Effector memory CD4-positive, alpha-beta T cell (primary cell): ENCODE results near the gene IGF2.

Experiments
- DNase-seq, 3 donors: peaks; one replicate each; pipeline ENCODE4 v3.0.0-alpha.2; 2020
- H3K27ac ChIP-seq: 2 replicates; pipeline ENCODE4 v1.7.0; 2013; ENCODE audit warnings: mild to moderate bottlenecking, low read length, moderate library complexity; ENCODE audit not compliant: insufficient read depth, poor library complexity, severe bottlenecking
- H3K27me3 ChIP-seq: replicated peaks from 2 replicates; pipeline ENCODE4 v1.7.0; 2013; ENCODE audit warnings: mild to moderate bottlenecking, low read length; ENCODE audit not compliant: insufficient read depth, control insufficient read depth, poor library complexity, severe bottlenecking
- H3K36me3 ChIP-seq: 2 replicates; pipeline ENCODE4 v1.7.0; 2013; ENCODE audit warnings: mild to moderate bottlenecking, low read length, moderate library complexity; ENCODE audit not compliant: control insufficient read depth, insufficient read depth
- H3K4me1 ChIP-seq: 2 replicates; pipeline ENCODE4 v1.7.0; 2013; ENCODE audit warnings: low read length, mild to moderate bottlenecking; ENCODE audit not compliant: control insufficient read depth, insufficient read depth, poor library complexity, severe bottlenecking
- H3K4me3 ChIP-seq: 2 replicates; pipeline ENCODE4 v1.7.0; 2013; ENCODE audit warnings: low read length, low read depth, mild to moderate bottlenecking; ENCODE audit not compliant: insufficient read depth, poor library complexity, severe bottlenecking
- H3K9me3 ChIP-seq: 2 replicates; pipeline ENCODE4 v1.7.0; 2013; ENCODE audit warnings: mild to moderate bottlenecking, low read length, moderate library complexity; ENCODE audit not compliant: control insufficient read depth

The IGF2 gene

GRCh38 chr11:2171591-2172003 lies 32.4 kb upstream of the IGF2 start, which contains the start of gene TH:
TSS of gene TH (minus strand) at chr11:2171815. CDS start at chr11:2171786, 29 bp downstream.
- H3K9me3 ChIP-seq: no peaks in the 10 kb centered on the region
- H3K4me1 ChIP-seq: no peaks in the 10 kb centered on the region
- H3K27me3 ChIP-seq: no peaks in the 10 kb centered on the region
- no peaks in the 10 kb centered on the region for H3K36me3 ChIP-seq
- no peak within 1 kb of the TSS for H3K27ac ChIP-seq
- no peak for DNase-seq
- no peak within 1 kb of the TSS for H3K4me3 ChIP-seq

DNA sequence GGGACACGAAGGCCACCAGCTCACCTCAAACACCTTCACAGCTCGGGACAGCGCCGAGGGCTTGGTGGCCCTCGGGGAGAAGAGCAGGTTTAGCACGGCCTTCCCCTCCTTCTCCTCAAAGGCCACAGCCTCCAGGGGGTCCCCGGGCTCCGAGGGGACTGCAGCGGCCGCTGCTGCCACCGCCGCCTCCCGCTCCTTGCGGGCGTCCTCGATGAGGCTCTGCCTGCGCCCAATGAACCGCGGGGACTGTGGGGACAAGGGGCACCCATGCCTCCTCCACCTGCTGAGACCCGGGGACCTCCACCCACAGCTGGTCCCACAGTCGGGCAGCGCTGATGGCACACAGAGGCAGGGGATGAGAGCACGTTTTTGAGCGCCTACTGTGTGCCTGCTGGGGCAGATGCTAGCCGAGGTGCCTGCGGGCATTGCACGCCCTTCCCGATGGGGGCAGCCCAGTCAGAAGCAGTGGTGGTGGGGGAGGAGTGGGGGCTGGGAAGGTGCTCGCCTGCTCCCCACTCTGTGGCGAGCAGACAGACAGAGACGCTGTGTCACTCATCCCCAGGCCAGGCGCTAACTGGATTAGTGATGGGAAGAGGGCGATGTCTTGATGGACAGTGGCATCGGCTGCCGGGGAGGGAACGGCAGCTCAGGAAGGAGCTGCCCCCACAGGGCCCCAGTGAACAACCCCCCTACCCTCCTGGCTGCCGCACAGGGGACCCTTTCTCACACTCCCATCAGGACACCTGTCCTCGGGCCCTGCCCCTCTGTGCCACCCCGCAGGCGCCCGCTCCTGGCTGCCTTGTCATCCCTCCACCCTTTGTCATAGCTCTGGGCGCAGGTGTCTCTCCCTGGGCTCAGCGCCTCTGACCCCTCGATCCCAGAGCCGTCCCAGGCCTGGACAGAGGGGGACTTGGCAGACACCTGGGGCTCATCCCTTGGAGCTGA lies 30.7 kb upstream of the IGF2 start:
- H3K36me3 ChIP-seq: no peaks in the 10 kb centered on the region
- H3K9me3 ChIP-seq: no peaks in the 10 kb centered on the region
- no peaks in the 10 kb centered on the region for H3K27me3 ChIP-seq
- no peak for DNase-seq
- H3K4me1 ChIP-seq: no peaks in the 10 kb centered on the region
- no peak overlapping the region for H3K4me3 ChIP-seq
- H3K27ac ChIP-seq: no peak overlapping the region

GRCh38 chr11:2169005-2169378 lies 29.8 kb upstream of the IGF2 start:
- no peaks in the 10 kb centered on the region for H3K9me3 ChIP-seq
- no peaks in the 10 kb centered on the region for H3K27me3 ChIP-seq
- no peaks in the 10 kb centered on the region for H3K36me3 ChIP-seq

GRCh38 chr11:2168286-2169004 lies 29.3 kb upstream of the IGF2 start:
- Histone ChIP-seq H3K27ac (no peak overlapping the region), H3K4me1 (no peaks in the 10 kb centered on the region), H3K9me3 (no peaks in the 10 kb centered on the region), H3K4me3 (no peak overlapping the region), H3K27me3 (no peaks in the 10 kb centered on the region), H3K36me3 (no peaks in the 10 kb centered on the region)
- DNase-seq: no peak

More at GRCh38 chr11:2169005-2169378, 29.8 kb upstream of the IGF2 start:
- Histone ChIP-seq H3K27ac (no peak overlapping the region), H3K4me1 (no peaks in the 10 kb centered on the region), H3K4me3 (no peak overlapping the region)
- no peak for DNase-seq

DNA sequence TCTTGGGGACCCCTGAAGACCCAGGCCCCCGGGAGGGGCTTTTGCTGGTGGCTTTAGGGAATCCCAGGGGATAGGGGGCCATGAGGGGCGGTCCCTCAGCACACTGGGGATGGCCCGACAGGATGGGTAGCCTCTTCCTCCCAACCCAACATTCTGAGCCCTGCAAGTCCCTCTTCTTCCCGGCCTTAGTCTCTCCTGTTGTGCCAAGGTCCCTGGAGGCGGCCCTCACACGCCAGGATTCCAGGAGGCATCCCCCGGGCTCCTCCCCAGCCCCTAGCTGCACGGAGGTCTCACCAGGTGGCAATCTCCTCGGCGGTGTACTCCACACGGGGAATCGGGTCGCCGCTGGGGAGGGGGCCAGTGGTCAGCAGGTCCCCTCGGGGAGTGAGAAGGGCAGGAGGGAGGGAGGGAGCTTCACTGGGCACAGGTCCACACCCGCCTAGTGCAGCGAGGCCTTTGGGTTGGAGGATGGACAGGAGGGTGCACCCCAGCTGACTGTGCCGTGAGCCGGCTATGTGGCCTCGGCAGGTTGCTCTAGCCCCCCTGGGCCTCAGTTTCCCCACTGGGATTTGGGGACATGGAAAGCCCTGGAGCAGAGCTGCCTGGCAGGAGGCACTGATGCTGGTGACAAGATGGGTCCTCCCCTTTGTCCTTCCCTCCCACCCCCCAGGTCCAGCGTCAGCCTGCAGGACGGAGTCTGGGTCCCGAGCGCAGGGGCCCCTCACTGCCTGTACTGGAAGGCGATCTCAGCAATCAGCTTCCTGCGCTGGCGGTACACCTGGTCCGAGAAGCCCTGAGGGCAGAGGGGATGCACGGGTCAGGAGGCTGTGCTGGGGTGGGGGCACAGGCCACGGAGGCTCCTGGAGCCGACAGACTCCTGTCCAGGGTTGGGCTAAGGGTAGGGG lies 28.2 kb upstream of the IGF2 start:
- no peaks in the 10 kb centered on the region for H3K9me3 ChIP-seq
- H3K36me3 ChIP-seq: no peaks in the 10 kb centered on the region
- H3K27ac ChIP-seq: no peak overlapping the region
- no peaks in the 10 kb centered on the region for H3K27me3 ChIP-seq
- H3K4me1 ChIP-seq: no peaks in the 10 kb centered on the region
- no peak overlapping the region for H3K4me3 ChIP-seq
- DNase-seq: no peak

- DNase-seq: no peak
- Histone ChIP-seq H3K27ac (no peak overlapping the region), H3K4me1 (no peaks in the 10 kb centered on the region), H3K4me3 (no peak overlapping the region), H3K9me3 (no peaks in the 10 kb centered on the region), H3K27me3 (no peaks in the 10 kb centered on the region), H3K36me3 (no peaks in the 10 kb centered on the region)
Measured at GRCh38 chr11:2166091-2166851, 27.1 kb upstream of the IGF2 start.

DNA sequence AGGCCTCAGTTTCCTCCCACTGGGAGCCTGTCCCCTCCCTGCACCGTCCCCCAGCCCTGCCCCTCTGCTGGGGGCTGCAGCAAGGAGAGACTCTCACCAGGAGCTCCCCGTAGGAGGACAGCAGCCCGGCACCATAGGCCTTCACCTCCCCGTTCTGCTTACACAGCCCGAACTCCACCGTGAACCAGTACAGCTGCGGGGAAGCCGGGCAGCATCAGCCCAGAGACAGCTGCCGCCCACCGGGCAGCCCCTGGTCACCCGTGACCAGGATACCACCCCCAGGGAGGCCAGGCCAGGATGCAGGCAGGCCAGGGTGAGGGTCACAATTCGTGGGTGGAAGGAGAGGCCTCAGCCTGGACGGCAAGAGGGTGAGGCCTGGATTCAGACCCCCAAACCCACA lies 26.4 kb upstream of the IGF2 start:
- no peaks in the 10 kb centered on the region for H3K9me3 ChIP-seq
- no peak overlapping the region for H3K4me3 ChIP-seq
- H3K27me3 ChIP-seq: no peaks in the 10 kb centered on the region
- no peaks in the 10 kb centered on the region for H3K4me1 ChIP-seq
- no peaks in the 10 kb centered on the region for H3K36me3 ChIP-seq
- no peak overlapping the region for H3K27ac ChIP-seq
- no peak for DNase-seq

DNA sequence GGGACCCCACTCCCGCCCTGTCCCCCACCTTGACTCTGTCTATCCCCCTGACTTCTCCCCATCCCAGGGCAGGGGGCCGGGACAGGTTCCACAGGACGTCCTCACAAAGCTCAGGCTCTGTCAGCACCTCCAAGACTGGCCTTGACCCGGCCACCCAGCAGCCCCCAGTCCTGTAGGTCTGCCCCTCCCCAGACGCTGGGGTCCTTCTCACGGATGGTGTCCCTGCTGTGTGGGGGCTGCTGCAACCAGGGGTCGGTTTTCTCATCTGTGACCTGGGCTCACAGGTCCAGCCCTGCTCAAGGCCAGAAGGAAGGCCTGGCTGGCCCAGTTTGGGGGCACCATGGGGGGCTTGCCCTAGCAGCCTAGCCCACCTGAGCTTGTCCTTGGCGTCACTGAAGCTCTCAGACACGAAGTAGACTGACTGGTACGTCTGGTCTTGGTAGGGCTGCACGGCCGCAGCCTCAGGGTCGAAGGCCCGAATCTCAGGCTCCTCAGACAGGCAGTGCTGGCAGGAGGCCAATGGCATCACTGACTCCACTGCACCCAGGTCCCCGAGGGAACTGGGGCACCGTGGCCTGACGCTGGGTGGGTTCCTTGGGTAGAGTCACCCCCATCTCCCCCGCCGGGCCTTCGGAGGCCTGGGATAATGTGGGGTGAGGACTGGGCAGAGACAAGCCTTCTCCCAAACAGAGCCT lies 25.8 kb upstream of the IGF2 start:
- Histone ChIP-seq H3K9me3 (no peaks in the 10 kb centered on the region), H3K36me3 (no peaks in the 10 kb centered on the region), H3K27me3 (no peaks in the 10 kb centered on the region), H3K4me1 (no peaks in the 10 kb centered on the region), H3K4me3 (no peak overlapping the region), H3K27ac (no peak overlapping the region)
- DNase-seq: no peak

DNA sequence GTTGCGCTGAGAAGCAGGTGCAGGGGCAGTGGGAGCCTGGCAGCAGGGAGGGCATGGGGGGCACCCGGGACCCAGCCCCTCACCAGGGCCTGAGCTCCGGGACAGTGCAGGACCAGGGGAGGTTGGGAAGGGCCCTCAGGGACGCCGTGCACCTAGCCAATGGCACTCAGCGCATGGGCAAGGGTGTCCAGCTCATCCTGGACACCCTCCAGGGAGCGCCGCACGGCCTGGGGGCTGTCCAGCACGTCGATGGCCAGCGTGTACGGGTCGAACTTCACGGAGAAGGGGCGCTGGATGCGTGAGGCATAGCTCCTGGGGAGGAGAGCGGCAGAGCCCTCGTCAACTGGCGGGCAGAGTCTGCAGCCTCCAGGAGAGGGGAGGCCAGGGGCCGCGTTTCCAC lies 24.9 kb upstream of the IGF2 start:
- H3K9me3 ChIP-seq: no peaks in the 10 kb centered on the region
- no peaks in the 10 kb centered on the region for H3K27me3 ChIP-seq
- H3K27ac ChIP-seq: no peak overlapping the region
- no peaks in the 10 kb centered on the region for H3K36me3 ChIP-seq
- no peak overlapping the region for H3K4me3 ChIP-seq
- DNase-seq: no peak
- H3K4me1 ChIP-seq: no peaks in the 10 kb centered on the region
